Glutamatergic neuron (in vitro differentiated cells): Measurements from ENCODE around the gene LRCOL1. TPM values are rescaled to one million over a fixed set of nuclear protein-coding genes. Genes with fewer than 3 reads are reported as not detected.

ENCODE experiments used
- DNase-seq: peaks from one replicate; pipeline ENCODE4 v3.0.0; 2022
- H3K27ac Mint-ChIP-seq: one replicate; pipeline ENCODE4 v1.8.0; 2020; ENCODE audit warnings: mild to moderate bottlenecking, mixed read lengths, inconsistent platforms; ENCODE audit not compliant: unreplicated experiment
- H3K27me3 Mint-ChIP-seq: one replicate; pipeline ENCODE4 v1.8.0; 2020; ENCODE audit warnings: mild to moderate bottlenecking, moderate library complexity, mixed read lengths, inconsistent platforms; ENCODE audit not compliant: unreplicated experiment
- H3K36me3 Mint-ChIP-seq: one replicate; pipeline ENCODE4 v1.8.0; 2020; ENCODE audit warnings: mild to moderate bottlenecking, mixed read lengths, inconsistent platforms; ENCODE audit not compliant: unreplicated experiment
- H3K4me1 Mint-ChIP-seq: one replicate; pipeline ENCODE4 v1.8.0; 2020; ENCODE audit warnings: mild to moderate bottlenecking, low read depth, mixed read lengths, inconsistent platforms; ENCODE audit not compliant: unreplicated experiment
- H3K4me3 Mint-ChIP-seq: one replicate; pipeline ENCODE4 v1.8.0; 2020; ENCODE audit warnings: mild to moderate bottlenecking, mixed read lengths, inconsistent platforms; ENCODE audit not compliant: unreplicated experiment
- H3K9me3 Mint-ChIP-seq: one replicate; pipeline ENCODE4 v1.8.0; 2020; ENCODE audit warnings: mild to moderate bottlenecking, moderate library complexity, mixed read lengths, inconsistent platforms; ENCODE audit not compliant: unreplicated experiment
- CTCF ChIP-seq: fragments of 200-600 bp; sonication (generic); IDR thresholded peaks from one replicate; pipeline ENCODE4 v1.5.0; 2021; ENCODE audit not compliant: partially characterized antibody, unreplicated experiment
- total RNA-seq: library from RNA; stranded (reverse); fragmentation: NEBNext Ultra II Directional; extraction: Animal tissue kit (Norgen Biotek cat#: 25700); gene quantifications from one replicate; pipeline ENCODE4 v1.2.1, GENCODE V29; 2021; ENCODE audit not compliant: unreplicated experiment

LRCOL1 gene
- total RNA-seq, 1 donor from 2014 or later, result not detected

GRCh38 chr12:132569856-132570480 is 40.4 kb downstream of the LRCOL1 start:
- Mint-ChIP-seq H3K4me3 (no peak overlapping the region), H3K27me3 (peaks cover 10% of the 10 kb centered on the region), H3K4me1 (peaks cover 12% of the 10 kb centered on the region), H3K9me3 (peaks cover 12% of the 10 kb centered on the region), H3K36me3 (peaks cover 5% of the 10 kb centered on the region), H3K27ac (no peak overlapping the region)
- DNase-seq, result no peak
- no peak for TF ChIP-seq CTCF

GRCh38 chr12:132568826-132569480 is 41.4 kb downstream of the LRCOL1 start:
- peak overlapping the region; percentile 43 for H3K27ac Mint-ChIP-seq
- peaks cover 11% of the 10 kb centered on the region for H3K9me3 Mint-ChIP-seq
- H3K4me3 Mint-ChIP-seq, result no peak overlapping the region
- DNase-seq, result no peak
- peaks cover 5% of the 10 kb centered on the region for H3K36me3 Mint-ChIP-seq
- peaks cover 15% of the 10 kb centered on the region for H3K4me1 Mint-ChIP-seq
- H3K27me3 Mint-ChIP-seq, result peaks cover 11% of the 10 kb centered on the region
- TF ChIP-seq CTCF, result no peak

DNA sequence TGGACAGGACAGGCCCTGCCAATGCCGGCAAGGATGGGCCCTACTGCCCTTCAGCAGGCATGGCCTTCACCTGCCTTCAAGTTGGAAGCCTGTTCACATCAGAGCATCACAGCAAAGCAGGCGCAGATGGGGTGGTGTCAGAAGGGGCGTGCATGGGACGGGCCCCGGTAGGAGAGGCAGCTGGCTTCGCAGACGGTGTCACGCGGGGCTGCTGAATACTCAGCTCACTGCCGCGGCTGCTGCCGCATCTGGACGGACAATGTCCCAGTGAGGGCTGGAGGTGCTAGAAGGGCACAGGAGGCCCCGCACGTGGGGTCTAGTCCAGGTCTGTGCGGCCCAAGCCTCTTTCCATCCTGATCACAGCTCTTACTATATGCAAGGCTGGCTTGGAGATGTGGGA is 42.1 kb downstream of the LRCOL1 start:
- DNase-seq, result no peak
- H3K4me1 Mint-ChIP-seq, result peaks cover 17% of the 10 kb centered on the region
- H3K4me3 Mint-ChIP-seq, result no peak overlapping the region
- no peak overlapping the region for H3K27ac Mint-ChIP-seq
- peaks cover 13% of the 10 kb centered on the region for H3K27me3 Mint-ChIP-seq
- H3K9me3 Mint-ChIP-seq, result peaks cover 14% of the 10 kb centered on the region
- peaks cover 5% of the 10 kb centered on the region for H3K36me3 Mint-ChIP-seq
- TF ChIP-seq CTCF, result no peak

DNA sequence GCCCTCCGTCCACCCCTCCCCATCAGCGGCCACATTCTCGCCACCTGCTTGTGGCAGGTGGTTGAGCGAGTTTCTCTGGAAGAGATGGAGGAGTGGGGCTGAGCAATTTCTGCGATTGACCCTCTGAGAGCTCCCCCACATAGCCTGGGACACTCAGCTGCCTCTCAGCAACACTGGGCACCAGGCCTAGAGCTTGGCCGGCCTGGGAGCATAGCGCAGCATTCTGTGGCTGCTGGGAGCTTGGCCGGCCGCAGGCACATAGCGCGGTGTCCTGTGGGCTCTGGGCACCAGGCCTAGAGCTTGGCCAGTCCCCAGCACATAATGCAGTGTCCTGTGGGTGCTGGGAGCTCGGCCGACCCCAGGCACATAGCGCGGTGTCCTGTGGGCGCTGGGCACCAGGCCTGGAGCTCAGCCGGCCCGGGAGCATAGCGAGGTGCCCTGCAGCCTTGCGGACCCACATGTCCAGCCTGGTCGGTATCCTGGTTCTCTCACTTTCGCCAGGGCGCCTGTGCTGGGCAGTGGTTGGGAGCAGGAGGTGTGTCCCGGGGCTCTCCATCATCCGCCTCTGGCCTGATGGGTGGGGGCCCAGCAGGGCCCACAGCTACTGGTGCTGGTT is 43.8 kb downstream of the LRCOL1 start:
- H3K27ac Mint-ChIP-seq, result no peak overlapping the region
- peaks cover 5% of the 10 kb centered on the region for H3K36me3 Mint-ChIP-seq
- H3K27me3 Mint-ChIP-seq, result peaks cover 13% of the 10 kb centered on the region
- H3K4me1 Mint-ChIP-seq, result peaks cover 21% of the 10 kb centered on the region
- peaks cover 16% of the 10 kb centered on the region for H3K9me3 Mint-ChIP-seq
- no peak for TF ChIP-seq CTCF
- H3K4me3 Mint-ChIP-seq, result no peak overlapping the region
- no peak for DNase-seq

- DNase-seq, result no peak
- Mint-ChIP-seq H3K27ac (no peak overlapping the region), H3K36me3 (peaks cover 5% of the 10 kb centered on the region), H3K9me3 (peaks cover 16% of the 10 kb centered on the region), H3K4me1 (peaks cover 21% of the 10 kb centered on the region), H3K4me3 (peak overlapping the region; percentile 59), H3K27me3 (peaks cover 15% of the 10 kb centered on the region)
- TF ChIP-seq CTCF, result no peak
These were observed 45.0 kb downstream of the LRCOL1 start for GRCh38 chr12:132565365-132565764.
